GM19468 (cell line): Measurements from ENCODE around the gene DPPA4.

ENCODE experiments used
- ATAC-seq: cut with Tn5 transposase; IDR thresholded peaks from one replicate; pipeline ENCODE4 v1.9.1; 2021; ENCODE audit warnings: mild to moderate bottlenecking, moderate library complexity, moderate number of reproducible peaks; ENCODE audit not compliant: unreplicated experiment; ENCODE audit errors: extremely low read depth

The DPPA4 gene

GRCh38 chr3:109339714-109340648 lies 2.6 kb upstream of the DPPA4 start:
- no peak for ATAC-seq

GRCh38 chr3:109339197-109339596 lies 1.9 kb upstream of the DPPA4 start:
- no peak for ATAC-seq

- no peak for ATAC-seq
These were observed 976 bp upstream of the DPPA4 start for GRCh38 chr3:109338322-109338721.

GRCh38 chr3:109336291-109336861 lies 970 bp downstream of the DPPA4 start:
- ATAC-seq: no peak

- ATAC-seq: no peak
These were observed 2.8 kb downstream of the DPPA4 start for GRCh38 chr3:109334572-109334971.

- ATAC-seq: no peak
These were observed 5.7 kb downstream of the DPPA4 start for GRCh38 chr3:109331692-109332091.

- no peak for ATAC-seq
These were observed 6.9 kb downstream of the DPPA4 start for GRCh38 chr3:109330405-109330804.

- ATAC-seq: no peak
These were observed 9.1 kb downstream of the DPPA4 start for GRCh38 chr3:109328202-109328601.

- no peak for ATAC-seq
These were observed 11.7 kb downstream of the DPPA4 start for GRCh38 chr3:109325657-109326056.

GRCh38 chr3:109325109-109325508 lies 12.2 kb downstream of the DPPA4 start:
- ATAC-seq: no peak

GRCh38 chr3:109316162-109316730 lies 21.1 kb downstream of the DPPA4 start, which contains the start of gene DPPA2:
Gene DPPA2 (minus strand): TSS chr3:109316517. CDS start chr3:109314542, 1,975 bp downstream.
- no peak for ATAC-seq

GRCh38 chr3:109313061-109313460 lies 24.3 kb downstream of the DPPA4 start:
- ATAC-seq: no peak

- no peak for ATAC-seq
These were observed 39.9 kb downstream of the DPPA4 start for GRCh38 chr3:109297496-109297895.

GRCh38 chr3:109284071-109284470 lies 53.3 kb downstream of the DPPA4 start:
- no peak for ATAC-seq

- no peak for ATAC-seq
These were observed 58.8 kb downstream of the DPPA4 start for GRCh38 chr3:109278546-109278945.

GRCh38 chr3:109278141-109278540 lies 59.2 kb downstream of the DPPA4 start:
- no peak for ATAC-seq
